NCI-H2029 treated with DMSO at 0.1 percent for 48 hours (cell line): Measurements from ENCODE around the gene RAP1A.
"Not testable (repeated sequence)": the region's sequence is repeated elsewhere in the genome, so short reads cannot be mapped to it uniquely, and the experiment has no call there.

Experiments
- DNase-seq: peaks from one replicate; lab custom pipeline; 2025; lab: John Stamatoyannopoulos, UW

RAP1A gene

DNA sequence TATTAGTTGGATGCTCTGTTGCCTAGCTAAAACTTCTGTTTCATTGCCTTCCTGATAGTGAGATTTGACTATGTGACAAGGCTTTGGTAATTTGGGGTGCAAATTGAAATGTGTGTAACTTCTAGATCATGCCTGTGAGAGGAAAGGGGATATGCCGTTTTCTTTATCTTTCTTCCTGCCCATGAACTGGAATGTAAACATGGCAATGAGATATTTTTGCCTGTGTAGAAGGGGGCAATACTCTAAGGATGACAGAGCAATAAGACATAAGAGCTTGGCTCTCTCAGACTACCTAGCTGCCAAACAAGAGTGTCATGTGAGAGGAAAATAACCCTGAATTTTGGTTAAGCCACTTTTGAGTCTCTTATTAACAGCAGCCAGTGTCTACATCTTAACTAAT, 49.7 kb downstream of the RAP1A start:
- no peak for DNase-seq

- no peak for DNase-seq
Measured at GRCh38 chr1:111671852-111672251, 52.3 kb downstream of the RAP1A start.

GRCh38 chr1:111672331-111672730, 52.7 kb downstream of the RAP1A start:
- DNase-seq = no peak

GRCh38 chr1:111677604-111678003, 58.0 kb downstream of the RAP1A start:
- DNase-seq = no peak

DNA sequence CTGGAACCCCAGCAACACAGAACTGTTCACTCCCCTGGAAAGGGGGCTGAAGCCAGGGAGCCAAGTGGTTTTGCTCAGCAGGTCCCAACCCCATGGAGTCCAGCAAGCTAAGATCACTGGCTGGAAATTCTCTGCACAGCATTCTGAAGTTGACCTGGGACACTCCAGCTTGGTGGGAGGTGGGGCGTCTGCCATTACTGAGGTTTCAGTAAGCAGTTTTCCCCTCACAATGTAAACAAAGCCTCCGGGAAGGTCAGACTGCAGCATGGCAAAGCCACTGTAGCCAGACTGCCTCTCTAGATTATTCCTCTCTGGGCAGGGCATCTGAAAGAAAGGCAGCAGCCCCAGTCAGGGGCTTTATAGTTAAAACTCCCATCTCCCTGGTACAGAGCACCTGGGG, 60.0 kb downstream of the RAP1A start:
- no peak for DNase-seq

DNA sequence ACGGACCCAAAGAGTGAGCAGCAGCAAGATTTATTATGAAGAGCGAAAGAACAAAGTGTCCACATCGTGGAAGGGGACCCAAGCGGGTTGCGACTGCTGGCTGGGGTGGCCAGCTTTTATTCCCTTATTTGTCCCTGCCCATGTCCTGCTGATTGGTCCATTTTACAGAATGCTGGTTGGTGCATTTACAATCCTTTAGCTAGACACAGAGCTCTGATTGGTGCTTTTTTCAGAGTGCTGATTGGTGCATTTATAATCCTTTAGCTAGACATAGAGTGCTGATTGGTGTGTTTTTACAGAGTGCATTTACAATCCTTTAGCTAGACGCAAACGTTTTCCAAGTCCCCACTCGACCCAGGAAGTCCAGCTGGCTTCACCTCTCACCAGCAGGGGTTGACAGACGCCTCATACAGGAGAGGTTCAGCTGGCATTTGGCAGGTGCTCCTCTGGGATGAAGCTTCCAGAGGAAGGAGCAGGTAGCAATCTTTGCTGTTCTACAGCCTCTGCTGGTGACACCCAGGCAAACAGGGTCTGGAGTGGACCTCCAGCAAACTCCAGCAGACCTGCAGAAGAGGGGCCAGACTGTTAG, 60.7 kb downstream of the RAP1A start:
- DNase-seq = not testable (repeated sequence)

DNA sequence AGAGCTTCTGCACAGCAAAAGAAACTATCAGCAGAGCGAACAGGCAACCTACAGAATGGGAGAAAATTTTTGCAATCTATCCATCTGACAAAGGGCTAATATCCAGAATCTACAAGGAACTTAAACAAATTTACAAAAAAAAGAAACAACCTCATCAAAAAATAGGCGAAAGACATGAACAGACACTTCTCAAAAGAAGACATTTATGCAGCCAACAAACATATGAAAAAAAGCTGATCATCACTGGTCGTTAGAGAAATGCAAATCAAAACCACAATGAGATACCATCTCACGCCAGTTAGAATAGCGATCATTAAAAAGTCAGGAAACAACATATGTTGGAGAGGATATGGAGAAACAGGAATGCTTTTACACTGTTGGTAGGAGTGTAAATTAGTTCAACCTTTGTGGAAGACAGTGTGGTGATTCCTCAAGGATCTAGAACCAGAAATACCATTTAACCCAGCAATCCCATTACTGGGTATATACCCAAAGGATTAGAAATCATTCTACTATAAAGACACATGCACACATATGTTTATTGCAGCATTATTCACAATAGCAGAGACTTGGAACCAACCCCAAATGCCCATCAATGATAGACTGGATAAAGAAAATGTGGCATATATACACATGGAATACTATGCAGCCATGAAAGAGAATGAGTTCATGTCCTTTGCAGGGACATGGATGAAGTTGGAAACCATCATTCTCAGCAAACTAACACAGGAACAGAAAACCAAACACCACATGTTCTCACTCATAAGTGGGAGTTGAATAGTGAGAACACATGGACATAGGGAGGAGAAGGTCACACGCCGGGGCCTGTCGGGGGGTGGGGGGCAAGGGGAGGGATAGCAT, 65.9 kb downstream of the RAP1A start:
- DNase-seq = not testable (repeated sequence)

- peak; percentile 24 for DNase-seq
Measured at GRCh38 chr1:111690306-111690617, 70.7 kb downstream of the RAP1A start.

DNA sequence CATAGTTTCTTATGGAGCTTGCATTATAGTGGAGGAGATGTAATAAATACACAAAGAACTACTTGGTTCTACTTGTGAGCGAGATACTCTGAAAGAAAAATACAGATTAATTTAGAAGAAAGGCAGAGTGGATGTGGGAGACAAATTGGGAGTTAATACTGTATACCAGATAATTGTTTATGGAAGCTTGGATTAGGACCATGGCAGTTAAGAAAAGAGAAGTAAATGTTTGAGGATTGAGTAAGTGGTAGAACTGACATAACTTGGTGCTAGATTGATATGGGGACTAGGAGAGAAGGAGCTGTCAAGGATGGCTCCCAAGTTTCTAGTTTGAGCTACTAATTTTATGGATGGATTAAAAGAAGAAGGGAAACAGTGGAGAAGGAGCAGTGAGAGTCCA, 72.3 kb downstream of the RAP1A start:
- DNase-seq = no peak

DNA sequence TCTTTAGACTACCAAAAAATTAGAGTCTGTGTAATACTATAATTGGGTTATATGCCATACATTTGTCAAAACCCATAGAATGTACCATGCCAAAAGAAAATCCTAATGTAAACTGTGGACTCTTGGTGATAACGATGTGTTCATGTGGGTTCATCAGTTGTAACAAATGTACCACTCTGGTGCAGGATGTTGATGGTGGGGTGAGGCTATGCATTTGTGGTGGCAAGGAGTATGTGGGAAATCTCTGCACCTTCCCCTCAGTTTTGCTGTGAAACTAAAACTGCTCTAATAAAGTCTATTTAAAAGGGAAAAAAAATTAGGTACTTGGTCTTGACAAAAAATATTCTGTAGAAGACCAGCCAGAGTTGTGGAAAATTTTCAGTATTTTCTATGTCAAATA, 76.2 kb downstream of the RAP1A start:
- DNase-seq = no peak

DNA sequence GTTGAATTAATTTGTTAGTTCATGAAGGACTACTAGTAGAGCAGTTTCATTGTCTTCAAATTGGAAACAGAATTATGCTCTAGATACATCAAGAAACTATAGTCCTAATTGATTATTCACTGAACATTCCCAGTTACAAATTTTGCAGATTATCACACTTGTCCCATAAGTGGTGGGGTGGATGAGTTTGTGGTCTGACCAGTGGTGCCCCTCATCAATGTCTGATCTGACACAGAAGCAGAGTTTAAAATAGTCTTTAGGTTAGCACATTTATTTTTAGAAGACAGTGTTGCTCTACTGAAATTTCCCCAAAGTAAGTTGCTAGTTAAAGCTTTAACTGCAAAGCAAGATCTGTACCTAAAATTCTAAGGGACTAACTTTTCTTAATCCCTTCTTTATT, 76.7 kb downstream of the RAP1A start:
- DNase-seq = no peak

DNA sequence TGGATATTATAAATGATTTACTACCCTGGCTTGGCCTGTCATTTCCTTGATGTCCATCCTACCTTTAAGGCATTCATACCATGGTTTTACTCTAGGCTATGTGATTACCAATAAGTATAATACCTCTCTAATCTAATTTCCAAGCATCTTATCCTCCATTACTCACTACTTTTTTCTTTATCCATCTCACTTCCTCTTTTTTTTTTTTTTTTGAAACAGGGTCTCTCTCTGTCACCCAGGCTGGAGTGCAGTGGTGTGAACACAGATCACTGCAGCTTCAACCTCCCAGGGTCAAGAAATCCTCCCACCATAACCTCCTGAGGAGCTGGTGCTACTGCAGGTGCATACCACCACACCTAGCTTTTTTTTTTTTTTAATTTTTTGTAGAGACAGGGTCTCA, 79.7 kb downstream of the RAP1A start:
- DNase-seq = no peak

- no peak for DNase-seq
Measured at GRCh38 chr1:111702504-111703050, 83.0 kb downstream of the RAP1A start.

GRCh38 chr1:111704240-111704639, 84.7 kb downstream of the RAP1A start:
- no peak for DNase-seq

DNA sequence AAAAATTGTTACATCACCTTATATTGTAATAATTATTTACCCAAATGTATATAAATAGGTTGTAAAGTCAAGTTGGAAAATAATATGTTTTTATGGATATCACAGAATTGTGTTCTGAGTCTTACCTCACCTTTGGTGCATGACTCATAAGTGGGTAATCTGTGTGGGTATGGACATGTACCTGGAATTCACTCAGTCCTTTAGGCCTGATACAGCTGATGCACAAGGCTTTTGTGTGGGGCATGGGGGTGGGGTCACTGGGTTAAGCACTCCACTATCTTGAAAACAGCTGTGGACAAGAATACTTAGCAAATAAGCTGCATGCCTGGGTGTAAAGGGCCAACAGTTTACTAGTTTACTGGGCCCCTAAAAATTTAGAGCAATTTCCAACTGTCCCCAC, 85.2 kb downstream of the RAP1A start:
- no peak for DNase-seq

GRCh38 chr1:111705841-111706240, 86.3 kb downstream of the RAP1A start:
- no peak for DNase-seq

- DNase-seq = no peak
Measured at GRCh38 chr1:111706921-111707320, 87.3 kb downstream of the RAP1A start.

- DNase-seq = no peak
Measured at GRCh38 chr1:111707906-111708305, 88.3 kb downstream of the RAP1A start.

DNA sequence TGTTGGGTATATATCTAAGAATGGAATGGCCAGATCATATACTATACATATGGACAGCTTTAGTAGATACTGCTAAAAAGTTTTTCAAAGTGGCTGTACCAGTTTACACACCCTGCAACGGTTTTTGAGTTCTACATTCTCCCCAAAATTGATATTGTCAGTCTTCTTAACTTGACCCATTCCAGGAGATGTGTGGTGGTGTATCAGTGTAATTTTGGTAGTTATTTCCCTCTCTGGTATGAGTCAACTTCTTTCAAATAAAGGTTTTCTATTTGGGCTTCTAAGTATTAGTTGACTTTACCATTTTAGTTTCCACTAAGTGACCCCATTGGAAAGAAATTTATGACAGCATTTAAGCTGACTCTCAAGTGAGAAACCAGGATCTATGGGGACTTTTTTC, 90.4 kb downstream of the RAP1A start:
- DNase-seq = no peak

DNA sequence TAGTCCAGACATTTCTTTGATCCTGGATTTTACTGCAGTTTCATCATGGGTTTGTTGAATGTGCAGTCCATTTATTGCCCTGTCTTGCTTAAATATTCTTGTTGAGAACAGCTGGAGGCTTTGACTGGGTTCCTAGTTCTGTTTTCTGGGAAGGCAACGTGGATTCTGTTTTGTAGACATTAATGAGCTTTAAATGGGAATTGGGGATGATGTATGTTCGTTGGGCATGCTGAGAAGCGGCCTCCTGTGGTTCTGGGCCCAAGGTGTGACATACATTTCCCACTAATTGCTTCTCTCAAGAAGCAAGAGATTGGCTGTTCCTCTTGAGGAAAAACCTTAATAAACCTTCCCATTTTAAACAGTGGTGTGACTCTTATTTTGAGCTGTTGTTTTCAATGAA, 96.7 kb downstream of the RAP1A start:
- no peak for DNase-seq

GRCh38 chr1:111717450-111717849, 97.9 kb downstream of the RAP1A start:
- no peak for DNase-seq

- no peak for DNase-seq
Measured at GRCh38 chr1:111719135-111719534, 99.5 kb downstream of the RAP1A start.

DNA sequence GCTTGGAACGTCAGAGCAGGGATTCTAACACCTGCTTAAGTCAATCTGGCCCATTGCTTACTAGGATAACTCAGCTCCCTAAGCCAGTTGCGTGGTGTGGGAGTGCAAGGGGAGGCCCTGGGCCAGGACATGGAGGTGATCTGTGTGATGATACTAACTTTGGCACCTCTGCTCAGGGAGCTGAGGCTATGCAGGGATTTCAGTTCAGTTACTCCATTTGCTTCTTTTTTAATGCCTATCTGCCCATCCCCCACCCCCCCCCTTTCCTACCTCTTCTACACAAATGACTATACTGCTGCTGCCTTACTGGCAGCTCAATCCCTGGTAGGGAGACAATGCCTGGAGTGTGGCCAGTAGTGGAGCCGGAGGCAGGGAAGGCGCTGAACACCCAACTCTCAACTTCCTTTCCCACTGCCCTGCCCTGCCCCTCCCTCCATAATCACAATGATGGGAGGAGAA, 100.1 kb downstream of the RAP1A start:
- DNase-seq = no peak
